Activated naive CD8-positive, alpha-beta T cell treated with anti-CD3 and anti-CD28 coated beads, Interleukin-2, amount 50 U/mL, for 16 hours (primary cell): ENCODE results near the gene GNA12.

Source experiments
- DNase-seq: peaks from one replicate; pipeline ENCODE4 v3.0.0-alpha.2; 2020; ENCODE audit warnings: low read depth, low spot score

The GNA12 gene

GRCh38 chr7:2838873-2839578, 5.1 kb downstream of the GNA12 start:
- no peak for DNase-seq

DNA sequence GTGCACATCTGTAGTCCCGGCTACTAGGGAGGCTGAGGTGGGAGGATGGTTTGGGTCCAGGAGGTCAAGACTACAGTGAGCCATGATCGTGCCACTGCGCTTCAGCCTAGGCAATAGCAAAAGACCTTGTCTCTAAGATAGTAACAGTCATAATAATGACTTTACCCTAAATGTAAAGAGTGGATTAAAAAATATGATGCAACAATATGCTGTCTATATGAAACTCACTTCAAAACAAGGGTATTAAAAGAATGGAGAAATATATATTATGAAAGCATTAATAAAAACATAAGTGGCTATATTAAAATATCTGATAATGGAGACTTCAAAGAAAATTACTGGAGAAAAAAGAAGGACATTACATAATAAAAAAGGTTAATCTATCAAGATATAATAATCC, 5.7 kb downstream of the GNA12 start:
- no peak for DNase-seq

GRCh38 chr7:2837496-2837895, 6.6 kb downstream of the GNA12 start:
- DNase-seq = no peak

GRCh38 chr7:2834748-2835441, 9.2 kb downstream of the GNA12 start:
- no peak for DNase-seq

DNA sequence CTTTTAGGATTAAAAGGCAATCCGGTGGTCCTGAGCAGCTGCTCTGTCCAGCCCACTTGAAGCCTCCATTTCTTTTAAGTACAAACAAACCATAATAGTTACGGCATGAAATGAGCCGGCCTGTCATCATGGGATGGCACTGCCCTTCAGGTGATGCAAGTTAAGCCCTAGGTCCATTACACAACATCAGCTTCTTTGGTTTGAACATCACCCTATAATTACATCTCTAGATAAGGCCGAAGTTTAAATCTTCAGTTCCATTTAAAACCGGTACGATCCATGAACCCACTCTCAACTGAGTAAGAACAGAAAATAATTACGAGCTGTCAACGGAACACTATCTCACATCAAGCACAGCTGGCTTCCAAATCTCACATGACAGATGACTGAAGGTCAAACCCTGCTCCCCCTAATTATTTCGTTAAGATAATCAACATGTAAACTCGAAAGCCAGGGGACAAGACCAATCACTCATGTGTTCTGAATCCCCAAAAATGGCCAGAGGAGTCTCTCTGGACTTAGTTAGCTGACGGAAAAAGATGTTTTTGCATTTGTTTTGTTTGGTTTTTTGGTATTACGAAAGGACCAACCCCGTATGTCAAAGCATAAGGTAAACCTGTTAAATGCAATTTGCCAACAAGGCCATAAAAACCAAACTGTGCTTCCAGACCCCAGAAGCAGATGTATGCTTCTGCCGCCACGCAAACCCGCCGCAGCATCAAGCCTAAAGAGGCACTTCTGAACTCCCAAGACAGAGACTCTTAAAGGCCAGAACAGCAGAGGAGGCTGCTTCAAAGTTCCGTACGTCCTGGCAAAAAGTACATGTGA, 10.8 kb downstream of the GNA12 start:
- DNase-seq = no peak

- no peak for DNase-seq
Measured at GRCh38 chr7:2832461-2832860, 11.6 kb downstream of the GNA12 start.

DNA sequence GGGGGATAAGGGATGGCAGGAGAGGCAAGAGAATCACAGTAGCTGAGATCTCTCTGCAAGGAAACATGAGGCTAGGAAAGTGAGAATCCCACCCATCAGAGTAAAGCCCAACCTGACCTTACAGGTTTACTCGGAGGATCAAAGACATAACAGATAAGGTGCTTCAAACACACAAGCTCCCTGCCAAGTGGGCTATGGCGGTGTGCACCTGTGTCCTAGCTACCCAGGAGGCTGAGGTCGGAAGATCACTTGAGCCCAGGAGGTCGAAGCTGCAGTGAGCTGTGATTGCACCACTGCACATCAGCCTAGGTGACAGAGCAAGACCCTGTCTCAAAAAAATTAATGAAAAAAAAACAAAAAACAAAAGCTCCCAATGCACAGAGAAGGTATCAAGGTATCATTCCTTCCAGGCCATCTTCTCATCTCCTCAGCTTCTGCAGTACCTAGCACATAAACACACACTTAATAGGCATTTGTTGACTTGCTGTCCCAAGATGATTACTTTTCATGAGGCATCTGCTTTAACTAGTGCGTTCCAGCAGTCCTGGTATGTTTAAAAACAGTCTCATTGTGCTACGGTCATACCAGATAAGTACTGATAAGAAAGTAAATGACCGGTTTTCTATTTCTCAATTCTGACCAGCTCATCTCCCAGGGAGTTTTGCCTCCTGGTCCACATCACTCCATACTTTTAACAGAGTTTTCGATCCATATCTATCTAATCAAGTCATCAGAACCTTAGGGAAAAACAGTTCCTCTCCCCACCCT, 13.3 kb downstream of the GNA12 start:
- DNase-seq = no peak

- DNase-seq = no peak
Measured at GRCh38 chr7:2829040-2829439, 15.1 kb downstream of the GNA12 start.

GRCh38 chr7:2826771-2827170, 17.3 kb downstream of the GNA12 start:
- no peak for DNase-seq

DNA sequence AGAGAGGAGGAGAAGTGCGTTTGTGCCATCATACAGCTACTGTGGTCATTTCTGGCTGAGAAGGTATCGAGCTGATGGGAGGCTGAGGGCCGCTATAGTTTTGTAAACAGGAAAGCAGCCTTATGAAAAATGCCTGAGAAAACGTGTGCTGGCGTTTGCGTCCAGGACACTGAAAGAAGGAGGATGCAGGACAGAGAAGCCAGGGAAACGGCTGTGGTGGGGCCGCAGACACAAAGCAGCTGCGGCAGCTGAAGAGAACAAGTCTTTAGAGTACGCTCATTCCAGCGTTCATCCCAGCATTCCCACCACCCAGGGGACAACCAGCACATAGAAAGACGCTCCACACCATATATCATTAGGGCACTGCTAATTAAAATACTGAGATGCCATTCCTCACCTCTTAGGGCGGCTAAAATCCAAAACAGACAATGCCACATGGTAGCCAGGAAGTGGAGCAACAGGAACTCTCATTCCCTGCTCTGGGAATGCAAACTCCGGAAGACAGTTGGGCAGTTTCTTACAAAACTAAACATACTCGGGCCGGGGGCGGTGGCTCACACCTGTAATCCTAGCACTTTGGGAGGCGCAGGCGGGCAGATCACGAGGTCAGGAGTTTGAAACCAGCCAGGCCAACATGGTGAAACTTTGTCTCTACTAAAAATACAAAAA, 18.4 kb downstream of the GNA12 start:
- DNase-seq = no peak

DNA sequence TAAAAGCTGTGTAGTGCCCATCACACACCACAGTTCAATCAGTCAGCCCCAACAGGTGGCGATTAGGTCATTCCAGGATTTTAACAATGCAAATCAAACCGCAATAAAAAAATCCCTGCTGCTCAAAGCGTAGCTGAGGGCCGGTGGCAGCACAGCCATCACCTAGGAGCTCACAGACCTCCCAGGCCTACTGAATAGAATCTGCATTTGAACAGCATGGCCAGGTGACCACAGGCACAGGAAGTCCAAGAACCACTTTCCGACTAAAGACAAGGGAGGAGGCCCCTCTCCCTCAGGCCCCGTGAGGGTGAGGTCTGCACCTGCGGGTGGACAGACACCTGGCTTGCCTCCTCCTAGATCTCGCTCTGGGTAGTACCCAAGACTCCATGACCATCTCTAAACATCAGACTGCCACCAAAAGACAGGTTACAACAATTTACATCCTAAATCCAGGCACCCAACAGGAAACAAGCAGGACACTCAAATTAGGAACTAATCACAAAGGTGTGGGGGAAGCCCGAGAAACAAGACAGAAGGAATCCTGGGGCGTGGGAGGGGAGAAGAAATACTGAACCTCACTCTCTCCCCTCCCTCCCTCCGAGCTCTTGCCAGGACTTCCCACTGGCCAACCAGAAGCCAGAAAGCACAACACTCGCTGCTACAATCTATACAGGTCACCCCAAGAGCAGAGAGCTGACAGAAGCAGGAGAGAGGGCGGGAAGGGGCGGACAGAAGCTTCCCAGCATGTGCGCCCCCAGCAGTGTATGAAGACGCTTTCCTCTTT, 19.2 kb downstream of the GNA12 start:
- DNase-seq = no peak

- no peak for DNase-seq
Measured at GRCh38 chr7:2824026-2824677, 20.0 kb downstream of the GNA12 start.

DNA sequence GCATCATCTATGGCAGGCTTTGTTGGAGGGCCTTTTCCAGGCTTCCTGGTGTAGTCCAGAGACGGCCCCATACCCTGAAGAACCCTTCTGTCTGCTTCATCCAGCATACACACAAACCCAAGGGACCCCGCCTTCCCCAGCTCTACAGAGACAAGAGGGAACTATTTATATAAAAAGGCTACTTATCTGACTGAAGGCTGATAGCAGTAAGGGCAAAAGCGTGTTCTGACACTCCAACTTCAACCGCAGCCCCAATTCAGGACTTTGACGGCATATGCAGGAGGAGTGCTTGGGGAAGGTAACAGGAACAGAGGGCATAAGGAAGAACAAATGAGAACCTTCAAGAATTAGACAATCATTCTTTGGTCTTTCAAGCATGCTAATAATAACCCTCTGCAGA, 21.0 kb downstream of the GNA12 start:
- no peak for DNase-seq

DNA sequence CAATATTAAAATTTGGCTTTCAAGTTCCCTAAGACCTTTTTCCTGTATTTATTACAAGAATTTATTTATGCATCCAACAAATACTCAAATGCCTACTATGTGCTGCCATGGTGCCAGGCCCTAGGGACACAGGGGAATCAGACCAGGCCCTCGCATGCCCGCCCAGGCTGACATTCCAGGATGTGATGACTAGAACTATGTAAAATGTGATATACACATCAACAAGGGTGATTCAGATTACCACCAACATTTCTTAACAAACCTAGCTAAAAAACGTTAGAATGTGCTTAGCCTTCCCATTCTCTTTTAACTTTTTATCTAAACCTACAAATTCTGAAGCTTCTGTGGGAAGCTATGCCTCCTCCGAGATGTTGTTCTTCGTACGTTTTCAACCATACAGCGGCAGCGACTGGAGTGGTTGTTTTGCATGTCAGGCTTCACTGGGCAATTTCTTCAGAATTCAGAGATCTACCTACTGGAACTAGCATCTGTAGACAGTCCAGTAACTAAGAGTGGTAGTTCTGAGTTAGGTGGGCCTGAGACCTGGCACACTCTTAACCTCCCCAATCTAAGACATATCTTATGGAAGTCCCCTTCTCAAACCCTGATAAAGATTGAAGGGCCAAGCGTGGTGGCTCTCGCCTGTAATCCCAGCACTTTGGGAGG, 22.1 kb downstream of the GNA12 start:
- no peak for DNase-seq

DNA sequence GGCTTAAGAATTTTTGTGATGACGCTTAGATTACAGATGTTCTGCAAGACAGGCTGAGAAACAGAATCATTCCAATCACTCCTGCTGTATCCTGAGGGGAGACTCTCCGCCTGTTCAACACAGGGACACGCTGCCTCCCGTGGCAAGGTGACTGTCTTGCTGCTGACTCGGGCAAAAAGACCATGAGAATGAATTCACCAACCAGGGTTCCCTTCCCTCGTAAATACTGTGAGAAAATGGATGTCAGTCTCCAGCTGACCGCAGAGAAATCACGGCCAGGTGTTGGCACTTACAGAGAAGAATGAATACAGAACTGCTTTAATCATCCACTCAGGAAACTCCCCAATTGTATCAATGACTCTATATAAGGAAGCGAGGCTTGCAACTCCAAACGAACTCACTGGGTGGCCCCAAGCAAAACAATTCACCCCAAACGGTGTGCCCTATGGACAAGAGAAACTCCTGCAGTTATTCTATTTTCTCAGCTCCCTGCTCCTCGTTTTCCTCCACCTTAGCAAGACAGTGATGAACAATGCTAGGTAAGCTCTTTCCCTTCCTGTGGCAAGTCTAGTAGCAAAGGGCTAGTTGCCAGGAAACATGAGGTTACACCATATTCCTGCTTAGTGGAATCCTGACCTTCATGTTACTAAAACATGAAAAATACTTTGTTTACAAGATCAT, 22.8 kb downstream of the GNA12 start:
- no peak for DNase-seq

DNA sequence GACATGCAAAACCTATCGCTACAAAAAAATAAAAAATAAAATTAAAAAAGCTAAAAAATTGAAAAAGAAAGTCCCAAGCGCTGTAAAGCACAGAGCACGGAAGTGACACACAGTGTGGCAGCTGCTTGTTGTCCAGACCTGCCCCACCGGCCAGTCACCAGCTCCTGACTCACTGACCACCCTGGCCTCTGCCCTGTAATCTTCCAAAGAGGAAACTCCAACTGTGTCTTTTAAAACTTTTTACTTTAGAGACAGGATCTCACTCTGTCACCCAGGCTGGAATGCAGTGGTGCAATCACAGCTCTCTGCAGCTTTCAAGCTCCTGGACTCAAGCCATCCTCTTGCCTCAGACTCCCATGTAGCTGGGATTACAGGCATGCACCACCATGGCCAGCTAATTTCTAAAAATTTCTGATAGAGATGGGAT, 23.6 kb downstream of the GNA12 start:
- no peak for DNase-seq

DNA sequence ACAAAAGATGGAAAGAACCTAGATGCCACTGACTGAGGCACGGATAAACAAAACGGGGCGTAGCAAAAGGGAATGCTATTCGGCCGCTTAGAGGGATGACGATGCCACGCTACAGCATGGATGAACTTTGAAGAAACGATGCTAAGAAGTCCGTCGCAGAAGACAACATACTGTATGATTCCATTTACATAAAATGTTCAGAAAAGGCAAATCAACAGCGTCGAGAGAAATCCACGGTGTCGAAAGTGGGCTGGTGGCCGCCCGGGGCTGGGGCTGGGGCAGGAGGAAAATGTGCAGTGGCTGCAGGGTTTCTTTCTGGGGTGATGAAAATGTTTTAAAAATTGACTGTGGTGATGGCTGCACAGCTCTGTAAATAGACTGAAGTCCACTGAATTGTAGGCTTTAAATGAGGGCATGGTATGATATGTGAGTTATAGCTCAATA, 24.1 kb downstream of the GNA12 start:
- DNase-seq = no peak

DNA sequence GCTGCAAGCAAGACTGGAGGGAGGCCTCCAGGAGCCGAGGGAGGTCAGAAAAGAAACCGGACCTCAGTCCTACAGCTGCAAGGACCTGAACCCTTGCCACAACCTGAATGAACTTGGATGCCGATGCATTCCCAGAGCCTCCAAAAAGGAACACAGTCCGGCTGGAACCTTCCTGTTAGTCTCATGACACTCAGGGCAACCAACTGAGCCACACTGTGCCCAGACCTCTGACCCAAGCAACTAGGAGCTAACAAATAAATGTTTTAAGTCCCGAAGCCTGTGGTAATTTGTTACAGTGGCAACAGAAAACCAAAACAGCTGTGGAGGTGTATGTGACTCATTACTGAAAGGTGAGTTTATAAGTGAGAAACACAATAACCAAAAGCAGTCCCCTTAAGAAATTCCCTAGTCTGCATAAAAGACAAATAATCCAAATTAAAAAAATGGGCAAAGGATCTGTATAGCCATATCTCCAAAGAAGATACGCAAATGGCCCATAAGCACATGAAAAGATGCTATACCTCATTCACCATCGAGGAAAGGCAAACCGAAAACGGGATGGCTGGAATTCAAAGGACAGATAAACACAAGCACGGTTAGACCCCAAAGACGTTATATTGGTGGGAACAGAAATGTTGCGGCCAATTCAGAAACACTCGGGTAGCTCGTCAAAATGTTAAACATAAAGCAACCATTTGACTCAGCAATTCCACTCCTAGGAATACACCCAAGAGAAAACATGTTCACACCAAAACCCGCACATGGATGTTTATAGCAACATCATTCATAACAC, 24.8 kb downstream of the GNA12 start:
- no peak for DNase-seq
